ENCODE data around the gene EPHB6.

The EPHB6 gene

DNA sequence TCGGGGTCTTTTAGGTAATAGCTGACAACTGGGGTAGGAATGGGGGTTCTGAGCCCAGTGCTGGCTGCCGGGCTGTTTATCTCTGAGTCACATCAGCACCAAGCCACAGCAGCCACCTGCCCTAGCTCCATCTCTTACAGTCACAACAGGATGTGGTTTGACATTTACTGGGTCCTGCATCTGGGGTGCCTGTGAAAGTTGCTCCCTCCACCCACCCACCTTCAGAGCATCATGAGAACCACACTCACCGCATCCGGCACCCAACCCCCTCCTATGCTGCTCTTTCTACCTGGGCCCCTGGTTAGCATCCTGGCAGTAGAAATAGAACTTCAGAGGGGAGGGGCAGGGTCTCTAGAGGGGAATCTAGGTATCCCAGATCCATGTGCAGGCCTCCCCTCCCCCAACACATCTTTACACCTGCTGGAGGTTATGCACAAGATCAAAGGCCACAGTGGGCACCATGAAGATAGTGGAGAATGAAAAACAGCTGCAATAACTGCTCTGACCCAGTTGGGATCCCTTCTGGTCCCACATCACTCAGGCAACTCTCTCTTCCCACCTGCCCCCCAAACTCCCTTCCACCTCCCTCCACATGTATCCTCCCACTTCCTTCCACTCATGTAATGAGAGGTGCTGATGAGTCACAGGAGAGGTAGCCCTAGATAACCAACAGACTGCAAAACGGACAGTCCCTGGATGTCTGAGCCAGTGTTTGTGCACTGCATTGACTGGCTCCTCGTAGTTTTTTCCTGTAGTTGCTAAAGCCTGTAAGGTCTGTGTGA is 45.9 kb upstream of the EPHB6 start:
- peaks cover 28% of the 10 kb centered on the region for H3K36me3 ChIP-seq (ENCODE audit: control insufficient read depth, low read length)
- H3K4me1 ChIP-seq (ENCODE audit: control insufficient read depth, low read length): peaks cover 94% of the 10 kb centered on the region
- H4K20me1 ChIP-seq (ENCODE audit: control insufficient read depth, insufficient read depth, low read depth, low read length): no peaks in the 10 kb centered on the region
- H3K79me2 ChIP-seq (ENCODE audit: control insufficient read depth, low read length): no peaks in the 10 kb centered on the region
- no peaks in the 10 kb centered on the region for H3K27me3 ChIP-seq (ENCODE audit: control insufficient read depth, low read length)
- H3K4me3 ChIP-seq (ENCODE audit: low read length): peak overlapping the region; percentile 71
- peak overlapping the region; percentile 97 for H3K27ac ChIP-seq (ENCODE audit: low read depth, low read length)
- H3K9me2 ChIP-seq (replicated peaks; ENCODE audit: control insufficient read depth, low read length): no peaks in the 10 kb centered on the region
- peaks cover 39% of the 10 kb centered on the region for H3F3A ChIP-seq (ENCODE audit: control insufficient read depth, insufficient read depth)
- peak overlapping the region; percentile 94 for H3K4me2 ChIP-seq (ENCODE audit: low read length)
- TF ChIP-seq, protein P1, sequence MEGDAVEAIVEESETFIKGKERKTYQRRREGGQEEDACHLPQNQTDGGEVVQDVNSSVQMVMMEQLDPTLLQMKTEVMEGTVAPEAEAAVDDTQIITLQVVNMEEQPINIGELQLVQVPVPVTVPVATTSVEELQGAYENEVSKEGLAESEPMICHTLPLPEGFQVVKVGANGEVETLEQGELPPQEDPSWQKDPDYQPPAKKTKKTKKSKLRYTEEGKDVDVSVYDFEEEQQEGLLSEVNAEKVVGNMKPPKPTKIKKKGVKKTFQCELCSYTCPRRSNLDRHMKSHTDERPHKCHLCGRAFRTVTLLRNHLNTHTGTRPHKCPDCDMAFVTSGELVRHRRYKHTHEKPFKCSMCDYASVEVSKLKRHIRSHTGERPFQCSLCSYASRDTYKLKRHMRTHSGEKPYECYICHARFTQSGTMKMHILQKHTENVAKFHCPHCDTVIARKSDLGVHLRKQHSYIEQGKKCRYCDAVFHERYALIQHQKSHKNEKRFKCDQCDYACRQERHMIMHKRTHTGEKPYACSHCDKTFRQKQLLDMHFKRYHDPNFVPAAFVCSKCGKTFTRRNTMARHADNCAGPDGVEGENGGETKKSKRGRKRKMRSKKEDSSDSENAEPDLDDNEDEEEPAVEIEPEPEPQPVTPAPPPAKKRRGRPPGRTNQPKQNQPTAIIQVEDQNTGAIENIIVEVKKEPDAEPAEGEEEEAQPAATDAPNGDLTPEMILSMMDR (IDR thresholded peaks at IDR 0.05; ENCODE audit: low read depth, low read length, poor library complexity, severe bottlenecking): no peak
- no peak for TF ChIP-seq EZH2phosphoT487 (IDR thresholded peaks at IDR 0.05; ENCODE audit: borderline replicate concordance, low read length)
- H3K9me3 ChIP-seq (ENCODE audit: control insufficient read depth, insufficient read depth, low read length): no peaks in the 10 kb centered on the region

DNA sequence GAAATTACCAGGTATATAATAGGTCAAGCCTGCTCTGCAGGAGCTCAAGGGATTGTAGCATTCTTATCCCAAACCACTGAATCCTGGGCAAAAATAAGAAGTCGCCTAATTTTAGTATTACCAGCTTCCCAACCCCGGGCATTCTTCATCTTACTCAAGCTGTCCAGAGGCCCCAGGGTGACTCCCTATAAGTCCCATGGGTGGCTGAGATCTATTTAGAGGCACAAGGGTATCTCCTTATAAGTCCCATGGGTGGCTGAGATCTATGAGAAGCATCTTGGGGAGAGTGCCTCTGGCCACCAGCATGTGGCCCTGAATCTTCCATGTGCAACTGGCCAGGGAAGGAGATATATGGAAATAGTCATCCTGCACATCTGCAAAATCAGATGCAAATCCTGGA is 45.2 kb upstream of the EPHB6 start:
- peak overlapping the region; percentile 97 for H3K27ac ChIP-seq (ENCODE audit: low read depth, low read length)
- H3F3A ChIP-seq (ENCODE audit: control insufficient read depth, insufficient read depth): peaks cover 35% of the 10 kb centered on the region
- H3K4me3 ChIP-seq (ENCODE audit: low read length): peak overlapping the region; percentile 71
- H3K79me2 ChIP-seq (ENCODE audit: control insufficient read depth, low read length): no peaks in the 10 kb centered on the region
- H4K20me1 ChIP-seq (ENCODE audit: control insufficient read depth, insufficient read depth, low read depth, low read length): no peaks in the 10 kb centered on the region
- peaks cover 21% of the 10 kb centered on the region for H3K36me3 ChIP-seq (ENCODE audit: control insufficient read depth, low read length)
- H3K4me2 ChIP-seq (ENCODE audit: low read length): peak overlapping the region; percentile 94
- H3K27me3 ChIP-seq (ENCODE audit: control insufficient read depth, low read length): no peaks in the 10 kb centered on the region
- no peaks in the 10 kb centered on the region for H3K9me2 ChIP-seq (replicated peaks; ENCODE audit: control insufficient read depth, low read length)
- H3K4me1 ChIP-seq (ENCODE audit: control insufficient read depth, low read length): peaks cover 87% of the 10 kb centered on the region
- TF ChIP-seq, protein P1 (IDR thresholded peaks at IDR 0.05; ENCODE audit: low read depth, low read length, poor library complexity, severe bottlenecking): no peak
- no peak for TF ChIP-seq EZH2phosphoT487 (IDR thresholded peaks at IDR 0.05; ENCODE audit: borderline replicate concordance, low read length)
- no peaks in the 10 kb centered on the region for H3K9me3 ChIP-seq (ENCODE audit: control insufficient read depth, insufficient read depth, low read length)

DNA sequence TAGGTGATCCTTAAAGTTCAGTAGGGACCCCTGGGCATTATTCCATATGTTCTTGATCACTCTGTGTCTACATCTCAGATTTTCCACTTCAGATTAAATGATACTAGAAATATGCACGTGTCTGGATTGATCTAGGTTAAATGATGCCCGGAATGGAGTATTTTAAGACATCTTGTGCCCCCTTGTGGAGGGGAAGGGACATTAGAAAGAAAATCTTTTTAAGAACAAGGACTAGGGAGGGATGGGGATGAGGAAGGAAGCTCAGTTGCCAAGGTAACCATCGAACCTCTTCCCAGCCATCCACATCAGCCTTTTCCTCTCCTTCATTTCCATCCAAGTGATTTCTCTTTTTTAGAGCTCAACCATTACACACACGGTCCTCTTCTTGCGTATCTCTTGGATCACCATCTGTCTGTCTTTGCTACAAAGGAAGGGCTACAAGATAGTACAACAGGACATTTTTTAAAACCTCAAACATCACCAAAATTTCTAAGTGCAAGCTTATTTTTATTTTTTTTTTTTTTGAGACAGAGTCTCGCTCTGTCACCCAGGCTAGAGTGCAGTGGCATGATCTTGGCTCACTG is 43.6 kb upstream of the EPHB6 start:
- Histone ChIP-seq H3K36me3 (ENCODE audit: control insufficient read depth, low read length) (peaks cover 10% of the 10 kb centered on the region), H4K20me1 (ENCODE audit: control insufficient read depth, insufficient read depth, low read depth, low read length) (no peaks in the 10 kb centered on the region), H3F3A (ENCODE audit: control insufficient read depth, insufficient read depth) (peaks cover 35% of the 10 kb centered on the region), H3K27ac (ENCODE audit: low read depth, low read length) (peak overlapping the region; percentile 97), H3K27me3 (ENCODE audit: control insufficient read depth, low read length) (peaks cover 2% of the 10 kb centered on the region; the same call in 1 of the 2 replicates), H3K79me2 (ENCODE audit: control insufficient read depth, low read length) (no peaks in the 10 kb centered on the region), H3K4me3 (ENCODE audit: low read length) (peak overlapping the region; percentile 27; the same call in 1 of the 2 replicates), H3K9me2 (replicated peaks; ENCODE audit: control insufficient read depth, low read length) (no peaks in the 10 kb centered on the region), H3K4me2 (ENCODE audit: low read length) (peak overlapping the region; percentile 94), H3K4me1 (ENCODE audit: control insufficient read depth, low read length) (peaks cover 71% of the 10 kb centered on the region), H3K9me3 (ENCODE audit: control insufficient read depth, insufficient read depth, low read length) (no peaks in the 10 kb centered on the region)
- TF ChIP-seq, protein P1 (IDR thresholded peaks at IDR 0.05; ENCODE audit: low read depth, low read length, poor library complexity, severe bottlenecking): peak; percentile 95
- TF ChIP-seq EZH2phosphoT487 (IDR thresholded peaks at IDR 0.05; ENCODE audit: borderline replicate concordance, low read length): no peak

Measured in DOHH2 (cell line).